AG09309 (cell line): ENCODE data around the gene TACR2.

ENCODE experiments used
- DNase-seq: peaks from one replicate; pipeline ENCODE4 v3.0.0-alpha.2; 2010; ENCODE audit warnings: low read depth
- H3K4me3 ChIP-seq: 2 replicates; pipeline ENCODE4 v1.5.1; 2011; ENCODE audit warnings: mild to moderate bottlenecking, low read depth, low read length, moderate library complexity; ENCODE audit not compliant: control insufficient read depth
- TF ChIP-seq, protein P1 (sequence below): IDR thresholded peaks from 2 replicates; pipeline ENCODE4 v1.5.1; 2011; ENCODE audit warnings: mild to moderate bottlenecking, low read depth, low read length, inconsistent platforms; ENCODE audit not compliant: insufficient read depth, control insufficient read depth; ENCODE audit errors: missing control alignments

The TACR2 gene

GRCh38 chr10:69360485-69361302 is 56.0 kb downstream of the TACR2 start:
- DNase-seq, result peak; percentile 62
- TF ChIP-seq, protein P1, sequence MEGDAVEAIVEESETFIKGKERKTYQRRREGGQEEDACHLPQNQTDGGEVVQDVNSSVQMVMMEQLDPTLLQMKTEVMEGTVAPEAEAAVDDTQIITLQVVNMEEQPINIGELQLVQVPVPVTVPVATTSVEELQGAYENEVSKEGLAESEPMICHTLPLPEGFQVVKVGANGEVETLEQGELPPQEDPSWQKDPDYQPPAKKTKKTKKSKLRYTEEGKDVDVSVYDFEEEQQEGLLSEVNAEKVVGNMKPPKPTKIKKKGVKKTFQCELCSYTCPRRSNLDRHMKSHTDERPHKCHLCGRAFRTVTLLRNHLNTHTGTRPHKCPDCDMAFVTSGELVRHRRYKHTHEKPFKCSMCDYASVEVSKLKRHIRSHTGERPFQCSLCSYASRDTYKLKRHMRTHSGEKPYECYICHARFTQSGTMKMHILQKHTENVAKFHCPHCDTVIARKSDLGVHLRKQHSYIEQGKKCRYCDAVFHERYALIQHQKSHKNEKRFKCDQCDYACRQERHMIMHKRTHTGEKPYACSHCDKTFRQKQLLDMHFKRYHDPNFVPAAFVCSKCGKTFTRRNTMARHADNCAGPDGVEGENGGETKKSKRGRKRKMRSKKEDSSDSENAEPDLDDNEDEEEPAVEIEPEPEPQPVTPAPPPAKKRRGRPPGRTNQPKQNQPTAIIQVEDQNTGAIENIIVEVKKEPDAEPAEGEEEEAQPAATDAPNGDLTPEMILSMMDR, result no peak
- H3K4me3 ChIP-seq, result no peak overlapping the region

DNA sequence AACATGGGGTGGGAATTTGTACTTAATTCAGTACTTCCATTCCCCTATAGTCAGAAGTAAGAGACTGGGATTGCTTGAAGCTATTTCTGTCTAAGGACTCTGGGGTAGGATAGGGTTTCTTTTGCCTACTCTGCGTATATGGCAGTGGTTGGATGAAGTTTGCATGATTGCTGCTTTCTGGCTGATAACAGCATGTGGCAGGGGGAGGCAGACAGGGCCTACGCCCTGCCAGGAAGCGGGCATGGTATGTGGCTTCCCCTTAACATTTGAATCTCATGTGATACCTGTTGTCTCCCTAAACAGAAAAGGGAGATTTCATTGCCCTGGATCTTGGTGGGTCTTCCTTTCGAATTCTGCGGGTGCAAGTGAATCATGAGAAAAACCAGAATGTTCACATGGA is 57.1 kb downstream of the TACR2 start:
- TF ChIP-seq, protein P1, result no peak
- H3K4me3 ChIP-seq, result no peak overlapping the region
- no peak for DNase-seq

GRCh38 chr10:69359148-69359547 is 57.6 kb downstream of the TACR2 start:
- no peak for DNase-seq
- no peak overlapping the region for H3K4me3 ChIP-seq
- TF ChIP-seq, protein P1, result no peak

GRCh38 chr10:69358148-69358795 is 58.4 kb downstream of the TACR2 start:
- no peak for DNase-seq
- TF ChIP-seq, protein P1, result no peak
- no peak overlapping the region for H3K4me3 ChIP-seq

DNA sequence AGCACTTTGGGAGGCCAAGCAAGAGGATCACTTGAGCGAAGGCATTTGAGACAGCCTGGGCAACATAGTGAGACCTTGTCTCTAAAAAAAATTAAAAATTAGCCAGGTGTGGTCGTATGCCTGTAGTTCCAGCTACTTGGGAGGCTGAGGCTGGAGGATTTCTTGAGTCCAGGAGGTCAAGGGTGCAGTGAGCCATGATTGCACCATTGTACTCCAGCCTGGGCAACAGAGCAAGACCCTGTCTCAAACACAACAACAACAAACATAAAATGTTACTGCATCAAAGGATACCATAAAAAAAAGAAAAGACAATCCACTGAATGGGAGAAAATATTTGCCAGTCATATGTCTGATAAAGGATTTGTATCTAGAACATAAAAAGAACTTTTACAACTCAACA is 60.5 kb downstream of the TACR2 start:
- H3K4me3 ChIP-seq, result no peak overlapping the region
- TF ChIP-seq, protein P1, result no peak

GRCh38 chr10:69353977-69354635 is 62.6 kb downstream of the TACR2 start:
- DNase-seq, result no peak
- H3K4me3 ChIP-seq, result no peak overlapping the region
- TF ChIP-seq, protein P1, result no peak

More for the DNA sequence above, 60.5 kb downstream of the TACR2 start:
- no peak for DNase-seq
